Neural crest cell (in vitro differentiated cells): ENCODE measurements around the gene ARIH2. TPM values are rescaled to one million over a fixed set of nuclear protein-coding genes. Genes with fewer than 3 reads are reported as not detected.
A peak's percentile ranks its signal among the peaks of the same experiment; 100 is the strongest.

ENCODE experiments used
- DNase-seq: peaks from one replicate; pipeline ENCODE4 v3.0.0; 2021; ENCODE audit warnings: low read depth, mixed read lengths, low spot score
- H3K27ac Mint-ChIP-seq: one replicate; pipeline ENCODE4 v1.8.0; 2021; ENCODE audit warnings: mild to moderate bottlenecking, mixed read lengths; ENCODE audit not compliant: unreplicated experiment
- H3K27me3 Mint-ChIP-seq: 2 replicates; pipeline ENCODE4 v1.8.0; 2021; ENCODE audit warnings: low read depth, mild to moderate bottlenecking, mixed read lengths
- H3K36me3 Mint-ChIP-seq: 2 replicates; pipeline ENCODE4 v1.8.0; 2021; ENCODE audit warnings: low read depth, mild to moderate bottlenecking, mixed read lengths
- H3K4me1 Mint-ChIP-seq: 2 replicates; pipeline ENCODE4 v1.8.0; 2021; ENCODE audit warnings: mixed read lengths
- H3K4me3 Mint-ChIP-seq: one replicate; pipeline ENCODE4 v1.8.0; 2021; ENCODE audit warnings: mild to moderate bottlenecking, mixed read lengths
- H3K9me3 Mint-ChIP-seq: 2 replicates; pipeline ENCODE4 v1.8.0; 2021; ENCODE audit warnings: mixed read lengths
- CTCF ChIP-seq: fragments of 200-600 bp; sonication (generic); conservative IDR thresholded peaks from 2 replicates; pipeline ENCODE4 v1.5.0; 2021; ENCODE audit warnings: antibody characterized with exemption, mild to moderate bottlenecking
- total RNA-seq: library from RNA; stranded (reverse); gene quantifications from 2 replicates; pipeline ENCODE4 v1.2.1, GENCODE V29; 2021

The ARIH2 gene
- total RNA-seq, 1 donor from 2014 or later = 91.7 TPM

GRCh38 chr3:49019941-49020329 lies 101.3 kb downstream of the ARIH2 start:
- Mint-ChIP-seq H3K36me3 (peaks cover 13% of the 10 kb centered on the region), H3K27me3 (peaks cover 6% of the 10 kb centered on the region), H3K27ac (no peak overlapping the region), H3K9me3 (no peaks in the 10 kb centered on the region), H3K4me1 (peaks cover 36% of the 10 kb centered on the region), H3K4me3 (peak overlapping the region; percentile 98)
- DNase-seq = no peak
- no peak for TF ChIP-seq CTCF

DNA sequence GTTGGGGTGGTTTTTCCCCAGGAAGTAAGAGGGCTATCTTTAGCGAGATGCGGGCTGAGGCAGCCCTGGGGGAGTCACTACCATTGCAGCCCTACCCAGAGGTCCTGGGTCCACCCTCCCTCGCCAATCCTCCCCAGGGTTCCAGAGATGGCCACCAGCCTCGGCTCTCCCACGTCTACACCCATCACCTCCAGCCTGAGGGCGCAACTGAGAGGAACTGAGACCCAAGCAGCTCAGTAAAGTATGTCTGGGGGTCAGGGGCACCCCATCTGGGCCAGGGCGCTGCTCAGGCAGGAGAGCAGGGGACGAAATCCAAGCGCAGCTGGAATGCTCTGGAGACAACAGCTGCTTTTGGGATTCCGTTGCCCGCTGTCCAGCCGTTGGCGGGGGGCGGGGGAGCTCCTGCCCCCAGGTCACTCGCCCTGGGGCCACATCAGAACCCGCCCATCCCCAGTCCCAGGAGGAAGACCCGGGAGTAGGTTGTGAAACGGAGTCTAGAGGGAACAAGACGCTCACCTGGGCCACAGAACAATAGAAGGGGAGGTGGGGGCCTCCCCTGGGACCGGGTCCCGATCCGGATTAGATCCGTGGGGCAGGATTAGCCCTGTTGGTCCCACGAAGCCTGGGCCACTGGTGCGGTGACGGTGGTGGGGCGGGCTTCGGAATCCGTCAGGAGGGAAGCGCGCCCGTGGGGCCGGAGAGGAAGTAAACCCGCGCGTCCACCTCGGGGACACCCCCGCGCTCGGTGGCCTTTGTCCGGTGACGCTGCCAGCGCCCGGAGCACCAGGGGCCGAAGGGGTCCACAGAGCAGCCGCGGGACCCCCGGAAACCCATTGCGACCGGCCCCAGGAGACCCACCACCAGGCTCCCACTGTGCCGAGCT lies 101.9 kb downstream of the ARIH2 start:
- Mint-ChIP-seq H3K27ac (peak overlapping the region; percentile 35), H3K27me3 (peaks cover 6% of the 10 kb centered on the region), H3K4me1 (peaks cover 36% of the 10 kb centered on the region), H3K9me3 (no peaks in the 10 kb centered on the region), H3K36me3 (peaks cover 13% of the 10 kb centered on the region), H3K4me3 (peak overlapping the region; percentile 98)
- no peak for TF ChIP-seq CTCF
- no peak for DNase-seq

- peak; percentile 98 for DNase-seq
- peaks cover 36% of the 10 kb centered on the region for H3K4me1 Mint-ChIP-seq
- peaks cover 6% of the 10 kb centered on the region for H3K27me3 Mint-ChIP-seq
- peaks cover 16% of the 10 kb centered on the region for H3K36me3 Mint-ChIP-seq
- H3K27ac Mint-ChIP-seq = peak overlapping the region; percentile 98
- H3K9me3 Mint-ChIP-seq = no peaks in the 10 kb centered on the region
- TF ChIP-seq CTCF = no peak
- H3K4me3 Mint-ChIP-seq = peak overlapping the region; percentile 98
Measured at GRCh38 chr3:49021213-49021812, 102.7 kb downstream of the ARIH2 start.

- Mint-ChIP-seq H3K27me3 (peaks cover 6% of the 10 kb centered on the region), H3K27ac (peak within 1 kb of the TSS; percentile 98), H3K4me3 (peak within 1 kb of the TSS; percentile 98), H3K9me3 (no peaks in the 10 kb centered on the region), H3K36me3 (peaks cover 21% of the 10 kb centered on the region), H3K4me1 (peaks cover 38% of the 10 kb centered on the region)
- TF ChIP-seq CTCF = peak; percentile 98
- DNase-seq = peak; percentile 96
Measured at GRCh38 chr3:49021813-49022687, 103.4 kb downstream of the ARIH2 start, which contains the start of gene NDUFAF3. Gene NDUFAF3 (plus strand): TSS chr3:49022121. CDS start chr3:49022145, 24 bp downstream.

DNA sequence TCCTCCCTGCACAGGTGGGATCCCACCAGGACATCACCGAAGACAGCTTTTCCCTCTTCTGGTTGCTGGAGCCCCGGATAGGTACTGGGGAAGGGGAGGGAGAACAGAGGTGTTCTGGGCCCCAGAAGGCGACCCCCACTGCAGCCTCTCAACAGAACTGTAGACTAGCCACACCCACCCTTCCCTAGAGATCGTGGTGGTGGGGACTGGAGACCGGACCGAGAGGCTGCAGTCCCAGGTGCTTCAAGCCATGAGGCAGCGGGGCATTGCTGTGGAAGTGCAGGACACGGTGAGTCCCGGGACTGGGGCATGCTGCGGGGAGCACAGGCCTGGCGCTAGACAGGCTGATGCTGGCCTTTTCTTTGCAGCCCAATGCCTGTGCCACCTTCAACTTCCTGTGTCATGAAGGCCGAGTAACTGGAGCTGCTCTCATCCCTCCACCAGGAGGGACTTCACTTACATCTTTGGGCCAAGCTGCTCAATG lies 104.1 kb downstream of the ARIH2 start:
- Mint-ChIP-seq H3K4me3 (peak overlapping the region; percentile 98), H3K27ac (peak overlapping the region; percentile 98), H3K4me1 (peaks cover 36% of the 10 kb centered on the region), H3K9me3 (no peaks in the 10 kb centered on the region), H3K27me3 (peaks cover 6% of the 10 kb centered on the region), H3K36me3 (peaks cover 24% of the 10 kb centered on the region)
- no peak for TF ChIP-seq CTCF
- no peak for DNase-seq
